ENCODE measurements around the gene CDIPT.

Gene CDIPT

DNA sequence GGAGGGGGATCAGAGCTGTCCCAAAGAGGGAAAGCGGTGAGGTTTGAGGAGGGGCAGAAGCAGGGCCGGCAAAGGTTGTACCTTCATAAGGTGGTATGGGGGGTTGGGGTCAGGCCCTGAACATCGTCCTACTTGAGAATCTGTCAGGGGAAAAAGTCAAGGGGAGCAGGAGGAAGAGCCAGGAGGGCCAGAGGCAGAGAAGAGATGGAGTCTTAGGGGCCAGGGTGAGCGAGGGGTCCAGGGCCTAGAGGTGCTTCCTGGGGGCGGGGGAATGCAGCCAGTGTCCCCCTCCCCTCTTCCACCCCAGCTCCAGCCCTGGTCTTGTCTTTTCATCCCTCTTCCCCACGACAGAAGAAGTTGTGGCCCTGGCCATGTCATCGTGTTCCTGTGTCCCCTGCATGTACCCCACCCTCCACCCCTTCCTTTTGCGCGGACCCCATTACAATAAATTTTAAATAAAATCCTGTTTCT, 52.3 kb downstream of the CDIPT start:
- DNase-seq (ENCODE audit: low spot score): no peak

DNA sequence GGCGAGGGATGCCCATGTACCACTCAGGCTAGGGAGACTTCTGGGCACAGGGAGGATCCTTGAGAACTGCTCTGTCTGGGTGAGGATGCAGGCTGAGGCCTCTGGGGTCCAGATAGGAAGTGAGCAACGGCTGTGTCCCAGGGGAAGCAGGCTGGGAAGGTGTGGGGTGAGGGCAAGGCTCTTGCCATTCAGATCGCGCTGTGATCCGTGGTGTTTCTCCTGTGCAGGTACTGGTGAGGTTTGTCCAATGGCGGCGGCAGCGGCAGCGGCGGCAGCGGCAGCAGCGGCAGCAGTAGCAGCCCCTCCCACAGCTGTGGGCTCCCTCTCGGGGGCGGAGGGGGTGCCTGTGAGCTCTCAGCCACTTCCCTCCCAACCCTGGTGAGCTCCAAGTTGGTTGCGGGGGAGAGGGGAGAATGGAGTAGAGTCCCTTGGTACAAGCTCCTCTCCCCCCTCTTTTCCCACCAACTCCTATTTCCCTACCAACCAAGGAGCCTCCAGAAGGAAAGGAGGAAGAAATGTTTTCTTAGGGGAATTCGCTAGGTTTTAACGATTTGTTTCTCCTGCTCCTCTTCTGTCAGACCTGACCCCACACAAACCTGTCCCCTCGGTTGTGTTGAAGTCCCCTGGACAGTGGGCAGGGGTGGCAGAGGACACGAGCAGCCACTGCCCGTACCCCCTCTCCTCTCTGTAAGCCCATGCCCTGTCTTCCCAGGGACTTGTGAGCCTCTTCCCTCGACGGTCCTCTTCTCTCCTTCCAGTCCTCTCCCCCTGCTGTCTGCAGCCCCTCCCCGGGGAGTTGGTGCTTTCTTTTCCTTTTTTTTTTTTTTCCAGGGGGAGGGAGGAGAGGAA, 53.0 kb downstream of the CDIPT start:
- DNase-seq (ENCODE audit: low spot score): no peak

DNA sequence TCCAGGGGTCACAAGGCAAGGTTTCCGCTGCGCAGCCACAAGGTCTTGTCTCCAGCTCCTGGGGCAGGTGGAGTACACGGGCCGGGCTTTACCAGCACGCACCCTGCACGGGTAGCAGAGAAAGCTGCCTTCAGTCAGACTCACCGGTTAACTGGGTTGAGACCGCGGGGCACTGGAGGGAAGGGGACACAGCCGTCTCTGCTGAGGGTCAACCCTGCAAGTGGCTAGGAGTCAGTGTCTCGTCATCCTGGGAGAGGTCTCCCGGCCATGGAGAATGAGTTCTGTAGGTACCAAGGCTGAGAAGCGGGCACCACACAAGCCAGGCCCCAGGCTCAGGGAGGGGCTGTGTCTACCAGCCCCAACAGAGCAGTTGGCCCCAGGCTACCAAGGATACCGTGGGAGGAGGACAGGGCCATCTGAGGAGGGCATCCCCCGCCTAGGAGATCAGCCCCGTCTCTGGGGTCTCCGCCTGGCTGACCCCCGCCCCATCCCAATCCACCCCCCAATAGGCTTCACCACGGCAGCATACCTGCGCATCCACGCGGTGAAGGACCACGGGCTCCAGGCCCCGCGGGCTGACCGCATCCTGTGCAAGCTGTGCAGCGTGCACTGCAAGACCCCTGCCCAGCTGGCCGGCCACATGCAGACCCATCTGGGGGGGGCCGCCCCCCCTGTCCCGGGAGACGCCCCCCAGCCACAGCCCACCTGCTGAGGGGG, 53.8 kb downstream of the CDIPT start:
- no peak for DNase-seq (ENCODE audit: low spot score)
